Mesendoderm (in vitro differentiated cells): Measurements from ENCODE around the gene APMAP.

Experiments used
- DNase-seq: peaks from one replicate; pipeline ENCODE4 v3.0.0; 2013
- H2AK5ac ChIP-seq: 2 replicates; pipeline ENCODE4 v1.6.1; 2013; ENCODE audit warnings: low read length, inconsistent platforms
- H2BK120ac ChIP-seq: 2 replicates; pipeline ENCODE4 v1.6.1; 2013; ENCODE audit warnings: low read depth, mild to moderate bottlenecking, low read length, moderate library complexity, mixed read lengths
- H2BK15ac ChIP-seq: replicated peaks from 2 replicates; pipeline ENCODE4 v1.6.1; 2013; ENCODE audit warnings: low read depth, mild to moderate bottlenecking, moderate library complexity
- H2BK5ac ChIP-seq: 2 replicates; pipeline ENCODE4 v1.6.1; 2013; ENCODE audit warnings: low read length, inconsistent platforms
- H3K18ac ChIP-seq: 2 replicates; pipeline ENCODE4 v1.6.1; 2013; ENCODE audit warnings: mild to moderate bottlenecking, low read length, mixed read lengths
- H3K23ac ChIP-seq: one replicate; pipeline ENCODE4 v1.6.1; 2013; ENCODE audit warnings: low read length
- H3K27ac ChIP-seq: 2 replicates; pipeline ENCODE4 v1.5.1; 2013; ENCODE audit warnings: low read depth, mild to moderate bottlenecking, inconsistent platforms, low read length, moderate library complexity
- H3K27me3 ChIP-seq: 2 replicates; pipeline ENCODE4 v1.6.1; 2013; ENCODE audit warnings: low read length, control low read depth, mild to moderate bottlenecking, inconsistent platforms; ENCODE audit not compliant: insufficient read depth, poor library complexity
- H3K36me3 ChIP-seq: 2 replicates; pipeline ENCODE4 v1.6.1; 2013; ENCODE audit warnings: low read length, inconsistent platforms; ENCODE audit not compliant: control insufficient read depth, insufficient read depth
- H3K4ac ChIP-seq: one replicate; pipeline ENCODE4 v1.6.1; 2013; ENCODE audit warnings: low read depth, mild to moderate bottlenecking, low read length, moderate library complexity
- H3K4me1 ChIP-seq: 2 replicates; pipeline ENCODE4 v1.6.1; 2013; ENCODE audit warnings: low read depth, low read length, inconsistent platforms; ENCODE audit not compliant: control insufficient read depth
- H3K4me2 ChIP-seq: 2 replicates; pipeline ENCODE4 v1.6.1; 2013; ENCODE audit warnings: low read length
- H3K4me3 ChIP-seq: 2 replicates; pipeline ENCODE4 v1.5.1; 2013; ENCODE audit warnings: mild to moderate bottlenecking, low read length
- H3K56ac ChIP-seq: one replicate; pipeline ENCODE4 v1.6.1; 2013; ENCODE audit warnings: low read length
- H3K79me1 ChIP-seq: 2 replicates; pipeline ENCODE4 v1.6.1; 2013; ENCODE audit warnings: low read length, inconsistent platforms
- H3K79me2 ChIP-seq: 2 replicates; pipeline ENCODE4 v1.6.1; 2013; ENCODE audit warnings: mild to moderate bottlenecking, low read length; ENCODE audit not compliant: control insufficient read depth, insufficient read depth
- H3K9ac ChIP-seq: 2 replicates; pipeline ENCODE4 v1.6.1; 2013; ENCODE audit warnings: low read length, inconsistent platforms
- H4K5ac ChIP-seq: one replicate; pipeline ENCODE4 v1.6.1; 2013; ENCODE audit warnings: low read length
- H4K8ac ChIP-seq: one replicate; pipeline ENCODE4 v1.6.1; 2013; ENCODE audit warnings: low read depth, mild to moderate bottlenecking, control low read depth, low read length, moderate library complexity
- WGBS: extraction: QIAGEN DNeasy Blood & Tissue Kit; methylation state at CpG from one replicate; pipeline ENCODE4 v1.1.7; 2013; ENCODE audit warnings: low lambda C conversion rate, missing lambda C conversion rate; ENCODE audit not compliant: insufficient coverage; ENCODE audit errors: extremely low coverage; 5-methylcytosine and 5-hydroxymethylcytosine counted together

The APMAP gene

GRCh38 chr20:24968278-24968800 is 24.2 kb downstream of the APMAP start:
- Histone ChIP-seq H3K4me2 (no peak overlapping the region), H4K5ac (no peak overlapping the region), H4K8ac (no peak overlapping the region), H3K4ac (no peak overlapping the region), H3K79me2 (no peaks in the 10 kb centered on the region), H3K4me3 (no peak overlapping the region), H3K79me1 (no peaks in the 10 kb centered on the region), H3K9ac (no peak overlapping the region), H3K56ac (no peak overlapping the region), H3K18ac (no peak overlapping the region), H3K4me1 (no peaks in the 10 kb centered on the region), H2BK5ac (no peak overlapping the region), H3K27me3 (no peaks in the 10 kb centered on the region), H3K23ac (no peak overlapping the region), H3K27ac (no peak overlapping the region), H2BK15ac (no peak overlapping the region), H2BK120ac (no peak overlapping the region), H3K36me3 (peaks cover 10% of the 10 kb centered on the region), H2AK5ac (no peak overlapping the region)
- WGBS = no CpG with 5 or more reads among the region's 5 CpGs
- no peak for DNase-seq

GRCh38 chr20:24966317-24967012 is 26.1 kb downstream of the APMAP start:
- Histone ChIP-seq H3K18ac (no peak overlapping the region), H3K79me1 (no peaks in the 10 kb centered on the region), H3K27ac (no peak overlapping the region), H2AK5ac (no peak overlapping the region), H3K4me2 (no peak overlapping the region), H3K27me3 (no peaks in the 10 kb centered on the region), H3K79me2 (no peaks in the 10 kb centered on the region), H4K5ac (no peak overlapping the region), H3K9ac (no peak overlapping the region), H3K4ac (no peak overlapping the region), H2BK5ac (no peak overlapping the region), H4K8ac (no peak overlapping the region), H2BK15ac (no peak overlapping the region), H2BK120ac (no peak overlapping the region), H3K4me3 (no peak overlapping the region), H3K36me3 (peaks cover 10% of the 10 kb centered on the region), H3K4me1 (no peaks in the 10 kb centered on the region), H3K56ac (no peak overlapping the region), H3K23ac (no peak overlapping the region)
- WGBS = no CpG with 5 or more reads among the region's 15 CpGs
- DNase-seq = no peak

GRCh38 chr20:24965065-24965919 is 27.3 kb downstream of the APMAP start:
- Histone ChIP-seq H3K79me1 (no peaks in the 10 kb centered on the region), H3K18ac (no peak overlapping the region), H3K36me3 (peaks cover 10% of the 10 kb centered on the region), H4K5ac (no peak overlapping the region), H3K4me1 (no peaks in the 10 kb centered on the region), H4K8ac (no peak overlapping the region), H2BK120ac (no peak overlapping the region), H3K27me3 (no peaks in the 10 kb centered on the region), H2BK15ac (no peak overlapping the region), H2BK5ac (no peak overlapping the region), H3K56ac (no peak overlapping the region), H3K23ac (no peak overlapping the region), H3K4ac (no peak overlapping the region), H3K79me2 (no peaks in the 10 kb centered on the region), H3K27ac (no peak overlapping the region), H3K4me2 (no peak overlapping the region), H3K4me3 (no peak overlapping the region), H2AK5ac (no peak overlapping the region), H3K9ac (no peak overlapping the region)
- WGBS = no CpG with 5 or more reads among the region's 7 CpGs
- DNase-seq = no peak

GRCh38 chr20:24964506-24964840 is 28.1 kb downstream of the APMAP start:
- Histone ChIP-seq H3K9ac (no peak overlapping the region), H2BK120ac (no peak overlapping the region), H3K79me2 (no peaks in the 10 kb centered on the region), H4K8ac (no peak overlapping the region), H3K27me3 (no peaks in the 10 kb centered on the region), H3K56ac (no peak overlapping the region), H3K4ac (no peak overlapping the region), H3K4me3 (no peak overlapping the region), H3K36me3 (peaks cover 8% of the 10 kb centered on the region), H4K5ac (no peak overlapping the region), H3K27ac (no peak overlapping the region), H3K4me1 (no peaks in the 10 kb centered on the region), H2BK15ac (no peak overlapping the region), H3K79me1 (no peaks in the 10 kb centered on the region), H2AK5ac (no peak overlapping the region), H2BK5ac (no peak overlapping the region), H3K23ac (no peak overlapping the region), H3K4me2 (no peak overlapping the region), H3K18ac (no peak overlapping the region)
- WGBS = no CpG with 5 or more reads among the region's 9 CpGs
- DNase-seq = no peak

- Histone ChIP-seq H3K18ac (no peak overlapping the region), H2BK120ac (no peak overlapping the region), H3K36me3 (peaks cover 8% of the 10 kb centered on the region), H3K23ac (no peak overlapping the region), H3K27ac (no peak overlapping the region), H3K4me2 (no peak overlapping the region), H4K5ac (no peak overlapping the region), H3K27me3 (no peaks in the 10 kb centered on the region), H3K56ac (no peak overlapping the region), H3K4ac (no peak overlapping the region), H3K9ac (no peak overlapping the region), H2AK5ac (no peak overlapping the region), H3K4me3 (no peak overlapping the region), H3K79me2 (no peaks in the 10 kb centered on the region), H3K79me1 (no peaks in the 10 kb centered on the region), H2BK5ac (no peak overlapping the region), H3K4me1 (no peaks in the 10 kb centered on the region), H2BK15ac (no peak overlapping the region), H4K8ac (no peak overlapping the region)
- DNase-seq = no peak
- no CpG with 5 or more reads among the region's 21 CpGs for WGBS
Observed at GRCh38 chr20:24963672-24964505, 28.7 kb downstream of the APMAP start.
